ES-I3 (cell line): ENCODE measurements around the gene IFT74.

Experiments used
- H3K36me3 ChIP-seq: 2 replicates; pipeline ENCODE4 v1.6.1; 2013; ENCODE audit warnings: mild to moderate bottlenecking, low read length, control low read depth, moderate library complexity; ENCODE audit not compliant: insufficient read depth
- H3K4me1 ChIP-seq: 2 replicates; pipeline ENCODE4 v1.6.1; 2013; ENCODE audit warnings: mild to moderate bottlenecking, control low read depth, low read length; ENCODE audit not compliant: insufficient read depth
- H3K9ac ChIP-seq: 2 replicates; pipeline ENCODE4 v1.6.1; 2013; ENCODE audit warnings: low read depth, mild to moderate bottlenecking, low read length, moderate library complexity
- H3K9me3 ChIP-seq: 2 replicates; pipeline ENCODE4 v1.6.1; 2013; ENCODE audit warnings: mild to moderate bottlenecking, low read length, moderate library complexity; ENCODE audit not compliant: control insufficient read depth, insufficient read depth

Gene IFT74

DNA sequence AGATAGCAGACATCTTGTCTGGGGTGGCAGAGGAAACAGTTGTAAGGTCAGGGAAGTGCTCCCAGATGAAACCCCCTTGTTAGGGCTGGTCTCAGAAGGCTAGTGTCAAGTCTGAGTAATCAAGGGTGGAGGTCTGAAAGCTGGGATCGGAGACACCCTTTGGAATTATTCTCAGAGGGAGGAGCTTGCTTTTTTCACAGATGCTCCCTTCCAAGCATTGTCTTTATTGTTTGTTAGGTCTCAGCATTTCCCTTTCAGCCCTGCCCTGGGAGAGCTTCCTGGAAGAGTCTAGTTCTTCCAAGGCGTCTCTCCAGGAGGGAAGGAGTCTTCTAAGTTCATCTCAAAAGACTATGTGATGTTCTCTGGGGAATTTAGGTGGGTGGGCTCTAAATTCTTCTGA lies 156.0 kb downstream of the IFT74 start:
- Histone ChIP-seq H3K9ac (no peak overlapping the region), H3K4me1 (peaks cover 8% of the 10 kb centered on the region; the same call in 1 of the 2 replicates), H3K9me3 (no peaks in the 10 kb centered on the region), H3K36me3 (no peaks in the 10 kb centered on the region)
